ENCODE results near the gene MCTP2. TPM values are rescaled to one million over a fixed set of nuclear protein-coding genes. Genes with fewer than 3 reads are reported as not detected.

The MCTP2 gene
- total RNA-seq, 1 donor from 2014 or later = 12.8 TPM

DNA sequence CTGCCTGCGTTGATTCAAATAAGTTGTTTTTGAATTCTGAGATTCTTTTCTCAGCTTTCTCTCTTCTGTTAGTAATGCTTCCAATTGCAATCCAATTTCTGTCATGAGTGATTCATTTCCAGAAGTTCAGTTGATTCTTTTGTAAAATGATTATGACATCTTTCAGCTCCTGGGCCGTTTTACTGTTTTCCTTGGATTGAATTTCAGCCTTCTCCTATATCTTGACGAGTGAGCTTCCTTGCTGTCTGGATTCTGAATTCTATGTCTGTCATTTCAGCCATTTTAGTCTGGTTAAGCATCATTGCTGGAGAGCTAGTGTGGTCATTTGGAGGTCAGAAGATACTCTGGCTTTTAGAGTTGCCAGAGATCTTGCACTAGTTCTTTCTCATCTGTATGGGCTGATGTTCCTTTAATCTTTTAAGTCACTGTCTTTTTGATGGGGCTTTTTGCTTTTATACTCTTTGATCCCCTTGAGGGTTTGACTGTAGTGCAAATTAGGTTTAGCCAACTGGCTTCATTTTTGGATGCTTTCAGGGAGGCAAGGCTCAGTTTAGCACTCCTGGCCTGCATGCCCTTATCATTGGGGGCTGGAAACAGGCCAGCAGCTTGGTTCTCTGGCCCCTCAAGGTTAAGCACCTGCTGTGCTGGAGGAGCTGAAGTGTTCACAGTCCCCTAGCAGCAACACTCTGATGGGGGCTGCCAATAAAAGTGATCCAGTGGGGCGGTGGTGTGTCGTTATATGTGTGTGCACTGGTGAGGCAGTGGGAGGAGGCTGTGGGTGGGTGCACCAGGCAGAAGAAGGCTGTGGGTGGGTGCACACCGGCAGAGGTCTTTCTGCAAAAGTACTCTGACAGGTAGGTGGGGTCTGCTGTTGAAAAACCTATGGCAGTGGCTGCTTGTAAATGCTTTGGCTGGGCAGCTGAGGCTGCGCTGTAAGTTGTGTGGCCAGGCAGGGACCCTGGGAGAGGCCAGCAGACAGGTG, 51.2 kb downstream of the MCTP2 start:
- Mint-ChIP-seq H3K27me3 (ENCODE audit: low read depth) (no peaks in the 10 kb centered on the region), H3K36me3 (peaks cover 1% of the 10 kb centered on the region), H3K9me3 (peaks cover 22% of the 10 kb centered on the region), H3K4me1 (peaks cover 18% of the 10 kb centered on the region), H3K4me3 (no peak overlapping the region), H3K27ac (peak overlapping the region; percentile 41)
- TF ChIP-seq, protein P1, sequence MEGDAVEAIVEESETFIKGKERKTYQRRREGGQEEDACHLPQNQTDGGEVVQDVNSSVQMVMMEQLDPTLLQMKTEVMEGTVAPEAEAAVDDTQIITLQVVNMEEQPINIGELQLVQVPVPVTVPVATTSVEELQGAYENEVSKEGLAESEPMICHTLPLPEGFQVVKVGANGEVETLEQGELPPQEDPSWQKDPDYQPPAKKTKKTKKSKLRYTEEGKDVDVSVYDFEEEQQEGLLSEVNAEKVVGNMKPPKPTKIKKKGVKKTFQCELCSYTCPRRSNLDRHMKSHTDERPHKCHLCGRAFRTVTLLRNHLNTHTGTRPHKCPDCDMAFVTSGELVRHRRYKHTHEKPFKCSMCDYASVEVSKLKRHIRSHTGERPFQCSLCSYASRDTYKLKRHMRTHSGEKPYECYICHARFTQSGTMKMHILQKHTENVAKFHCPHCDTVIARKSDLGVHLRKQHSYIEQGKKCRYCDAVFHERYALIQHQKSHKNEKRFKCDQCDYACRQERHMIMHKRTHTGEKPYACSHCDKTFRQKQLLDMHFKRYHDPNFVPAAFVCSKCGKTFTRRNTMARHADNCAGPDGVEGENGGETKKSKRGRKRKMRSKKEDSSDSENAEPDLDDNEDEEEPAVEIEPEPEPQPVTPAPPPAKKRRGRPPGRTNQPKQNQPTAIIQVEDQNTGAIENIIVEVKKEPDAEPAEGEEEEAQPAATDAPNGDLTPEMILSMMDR (IDR thresholded peaks at IDR 0.05; ENCODE audit: unreplicated experiment) = no peak
- DNase-seq (ENCODE audit: low spot score in 2 of 2, unreplicated experiment in 2 of 2) = no peak

DNA sequence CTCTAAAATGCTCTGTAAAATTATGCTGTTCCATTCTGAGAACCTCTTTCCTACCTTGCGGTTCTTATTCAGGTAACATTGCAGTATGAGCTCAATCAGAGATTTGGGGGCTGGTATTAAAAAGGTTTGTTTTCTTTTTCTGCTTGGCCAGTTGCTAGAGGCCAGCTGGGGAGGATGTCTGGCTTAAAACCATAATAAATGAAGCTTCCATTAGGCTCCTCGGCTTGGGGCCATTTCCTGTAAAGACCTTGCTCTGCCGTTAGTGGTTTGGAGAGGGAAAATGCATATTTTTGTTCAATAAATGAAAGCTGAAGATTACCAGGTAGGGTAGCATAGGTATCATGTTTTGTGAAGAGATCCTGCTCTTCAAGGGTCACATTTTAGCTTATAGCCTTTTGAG, 55.2 kb downstream of the MCTP2 start:
- Mint-ChIP-seq H3K4me1 (peaks cover 18% of the 10 kb centered on the region), H3K27ac (peak overlapping the region; percentile 27), H3K4me3 (no peak overlapping the region), H3K9me3 (peaks cover 32% of the 10 kb centered on the region), H3K27me3 (ENCODE audit: low read depth) (no peaks in the 10 kb centered on the region), H3K36me3 (peaks cover 16% of the 10 kb centered on the region)
- no peak for DNase-seq (ENCODE audit: low spot score in 2 of 2, unreplicated experiment in 2 of 2)
- TF ChIP-seq, protein P1 (IDR thresholded peaks at IDR 0.05; ENCODE audit: unreplicated experiment) = no peak

DNA sequence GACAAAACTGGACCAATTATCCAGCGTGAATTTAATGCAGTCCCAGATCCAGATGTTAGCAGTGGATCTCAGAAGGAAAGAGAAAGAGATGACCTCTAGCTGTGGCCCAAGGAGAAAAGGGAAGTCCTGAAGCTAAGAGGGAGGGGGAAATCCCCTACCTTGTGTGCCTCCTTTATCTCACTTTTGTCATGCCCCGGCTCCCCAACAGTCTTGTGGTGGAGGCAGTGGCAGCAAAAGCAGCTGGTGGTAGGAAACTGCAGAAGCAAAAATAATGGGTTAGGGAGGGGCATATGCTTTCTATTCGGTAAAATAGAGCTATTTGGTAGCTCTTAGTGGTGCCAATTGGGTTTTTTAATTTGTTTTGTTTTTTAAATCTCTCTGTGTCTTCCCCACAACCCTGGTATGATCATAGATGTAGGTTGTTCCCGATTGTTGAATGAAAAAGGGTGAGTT, 56.5 kb downstream of the MCTP2 start:
- H3K4me1 Mint-ChIP-seq = peaks cover 16% of the 10 kb centered on the region
- H3K36me3 Mint-ChIP-seq = peaks cover 14% of the 10 kb centered on the region
- H3K27ac Mint-ChIP-seq = no peak overlapping the region
- DNase-seq (ENCODE audit: low spot score in 2 of 2, unreplicated experiment in 2 of 2) = no peak
- no peaks in the 10 kb centered on the region for H3K27me3 Mint-ChIP-seq (ENCODE audit: low read depth)
- no peak overlapping the region for H3K4me3 Mint-ChIP-seq
- H3K9me3 Mint-ChIP-seq = peaks cover 29% of the 10 kb centered on the region
- TF ChIP-seq, protein P1 (IDR thresholded peaks at IDR 0.05; ENCODE audit: unreplicated experiment) = no peak

DNA sequence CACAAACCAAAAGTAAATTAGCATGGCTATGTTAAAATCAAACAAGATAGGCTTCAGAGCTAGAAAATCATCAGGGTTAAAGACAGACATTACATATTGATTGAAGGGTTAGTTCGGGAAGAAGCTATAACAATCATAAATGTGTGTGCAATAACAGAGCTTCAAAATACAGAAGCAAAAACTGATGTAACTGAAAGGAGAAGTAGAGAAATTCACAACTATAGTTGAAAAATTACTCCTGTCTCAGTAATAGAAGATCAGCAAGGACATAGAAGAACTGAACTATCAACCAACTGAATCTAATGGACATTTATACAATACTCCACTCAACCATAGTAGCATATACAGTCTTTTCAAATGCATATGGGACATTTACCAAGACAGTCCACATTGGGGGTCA, 59.4 kb downstream of the MCTP2 start:
- H3K4me3 Mint-ChIP-seq = no peak overlapping the region
- H3K36me3 Mint-ChIP-seq = peaks cover 14% of the 10 kb centered on the region
- TF ChIP-seq, protein P1 (IDR thresholded peaks at IDR 0.05; ENCODE audit: unreplicated experiment) = no peak
- H3K27me3 Mint-ChIP-seq (ENCODE audit: low read depth) = no peaks in the 10 kb centered on the region
- peaks cover 36% of the 10 kb centered on the region for H3K9me3 Mint-ChIP-seq
- peaks cover 21% of the 10 kb centered on the region for H3K4me1 Mint-ChIP-seq
- H3K27ac Mint-ChIP-seq = no peak overlapping the region
- no peak for DNase-seq (ENCODE audit: low spot score in 2 of 2, unreplicated experiment in 2 of 2)

DNA sequence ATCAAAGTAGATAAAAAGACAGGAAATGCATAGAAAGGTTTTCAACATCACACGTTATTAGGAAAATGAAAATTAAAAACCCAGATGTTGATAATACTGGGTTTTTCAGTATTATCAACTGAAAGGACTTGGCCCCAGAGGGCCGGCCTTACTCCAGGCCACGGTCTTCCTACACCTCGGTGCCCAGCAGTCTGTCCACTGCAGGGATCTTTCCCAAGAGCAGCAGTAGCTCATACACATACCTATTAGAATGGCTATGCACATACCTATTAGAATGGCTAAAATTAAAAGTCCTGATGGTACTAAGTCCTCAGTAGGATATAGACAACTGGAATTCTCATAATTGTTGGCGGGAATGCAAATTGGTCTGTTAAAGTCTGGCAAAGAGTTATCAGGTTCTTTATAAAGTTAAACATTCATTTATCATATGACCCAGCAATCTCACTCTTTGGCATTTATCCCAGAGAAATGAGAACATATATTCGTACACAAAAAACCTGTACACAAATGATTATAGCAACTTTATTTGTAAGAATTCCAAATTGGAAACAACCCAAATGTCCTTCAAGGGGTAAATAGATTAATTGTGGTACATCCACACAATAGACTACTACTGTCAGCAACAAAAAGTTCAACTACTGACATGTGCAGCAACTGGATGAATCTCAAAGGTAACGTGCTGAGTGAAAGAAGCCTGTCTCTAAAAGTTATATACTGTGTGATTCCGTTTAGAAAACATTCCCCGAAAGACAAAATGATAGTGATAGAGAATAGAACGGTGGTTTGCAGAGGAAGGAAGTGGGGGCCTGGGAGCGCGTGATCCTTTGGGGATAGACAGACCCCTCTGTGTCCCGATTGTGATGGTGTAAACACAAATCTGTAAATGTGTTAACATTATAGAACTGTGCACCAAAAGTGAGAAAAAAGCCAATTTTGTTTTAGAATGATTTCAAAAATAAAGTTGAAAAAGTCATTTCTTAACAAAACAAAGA, 62.3 kb downstream of the MCTP2 start:
- Mint-ChIP-seq H3K36me3 (peaks cover 12% of the 10 kb centered on the region), H3K4me1 (peaks cover 20% of the 10 kb centered on the region), H3K9me3 (peaks cover 29% of the 10 kb centered on the region), H3K27me3 (ENCODE audit: low read depth) (no peaks in the 10 kb centered on the region), H3K4me3 (no peak overlapping the region), H3K27ac (peak overlapping the region; percentile 87)
- DNase-seq (ENCODE audit: low spot score in 2 of 2, unreplicated experiment in 2 of 2) = no peak
- TF ChIP-seq, protein P1 (IDR thresholded peaks at IDR 0.05; ENCODE audit: unreplicated experiment) = no peak

All from mesothelial cell of epicardium (in vitro differentiated cells).